IPS-NIHi7 (cell line): ENCODE results near the gene TRAP1.

Experiments used
- DNase-seq: peaks from one replicate; pipeline ENCODE4 v3.0.0; 2012; ENCODE audit warnings: mixed read lengths; ENCODE audit errors: extremely low spot score

The TRAP1 gene

DNA sequence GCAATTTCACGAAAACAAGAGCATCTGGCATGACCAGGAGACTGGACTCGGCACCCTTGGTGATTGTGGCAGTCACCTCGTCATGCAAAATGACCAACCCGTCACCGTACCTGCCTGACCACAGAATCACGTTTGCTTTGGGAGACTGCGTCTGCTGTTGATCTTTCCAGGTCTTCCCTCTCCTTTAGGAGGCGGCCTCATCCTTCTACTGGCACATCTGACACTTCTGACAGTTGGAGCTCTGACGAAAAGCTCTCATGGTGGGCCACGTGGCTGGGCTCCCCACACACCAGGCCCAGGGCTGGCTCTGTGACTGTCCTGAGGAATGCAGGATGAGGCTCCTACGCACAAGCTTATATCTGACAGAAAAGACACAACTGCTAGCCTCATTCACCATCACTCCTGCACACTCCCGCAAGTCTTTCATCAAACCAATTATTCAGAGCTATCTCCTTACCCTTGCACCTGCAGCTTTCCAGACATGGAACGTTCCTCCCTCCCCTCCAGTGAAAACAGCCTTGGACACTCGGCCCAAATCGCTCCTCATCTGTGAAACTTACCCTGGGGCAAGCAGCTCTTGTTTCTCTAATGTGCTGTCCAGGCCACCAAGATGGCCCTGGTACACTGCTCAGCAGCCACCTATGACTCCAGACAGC is 3.6 kb downstream of the TRAP1 start:
- no peak for DNase-seq

DNA sequence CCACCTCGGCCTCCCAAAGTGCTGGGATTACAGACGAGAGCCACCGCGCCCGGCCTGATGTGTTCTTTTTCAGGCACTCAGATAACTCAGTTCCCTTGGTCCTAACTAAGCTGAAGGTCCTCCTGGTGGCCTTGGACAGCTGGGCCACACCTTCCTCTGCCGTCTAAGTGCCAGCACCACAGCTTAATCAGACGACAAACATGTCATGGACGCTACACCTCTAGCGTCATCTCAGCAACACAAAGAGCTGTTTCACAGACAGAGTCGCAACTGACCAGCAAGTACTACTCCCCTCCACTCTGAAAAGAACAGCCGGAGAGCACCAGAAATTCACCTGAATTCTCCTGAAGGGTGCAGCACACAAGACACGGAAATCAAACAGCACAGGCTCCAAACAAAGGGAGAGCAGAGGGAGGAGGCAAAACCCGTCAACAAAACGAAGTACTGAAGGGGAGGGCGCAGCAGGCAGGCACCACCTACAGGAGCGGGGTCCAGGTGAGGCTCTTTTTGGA is 4.4 kb downstream of the TRAP1 start:
- no peak for DNase-seq

DNA sequence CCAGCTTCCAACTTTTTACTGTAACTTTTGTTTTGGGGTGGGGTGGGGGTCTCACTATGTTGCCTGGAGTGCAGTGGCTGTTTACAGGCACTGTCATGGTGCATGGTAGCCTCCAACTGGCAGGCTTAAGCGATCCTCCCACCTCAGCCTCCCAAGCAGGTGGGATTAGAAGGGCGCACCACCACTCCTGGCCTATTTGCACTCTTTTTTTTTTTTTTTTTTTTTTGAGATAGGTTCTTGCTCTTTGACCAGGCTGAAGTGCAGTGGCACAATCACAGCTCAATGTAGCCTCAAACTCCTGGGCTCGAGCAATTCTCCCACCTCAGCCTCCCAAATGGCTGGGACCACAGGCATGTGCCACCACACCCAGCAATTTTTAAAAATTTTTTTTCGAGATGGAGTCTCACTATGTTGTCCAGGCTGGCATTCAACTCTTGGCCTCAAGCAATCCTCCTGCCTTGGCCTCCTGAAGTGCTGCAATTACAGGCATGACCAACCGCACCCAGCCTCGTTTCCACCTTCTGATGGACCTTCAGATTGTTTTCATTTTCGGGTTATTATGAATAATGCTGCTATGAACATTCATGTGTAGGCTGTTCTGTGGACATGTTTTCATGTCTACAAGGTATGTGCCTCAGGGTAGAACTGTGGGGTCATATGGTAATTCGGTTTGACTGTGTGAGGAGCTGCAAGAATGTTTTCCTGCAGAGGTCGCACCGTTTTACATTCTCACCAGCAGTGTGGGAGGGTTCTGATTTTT is 10.9 kb downstream of the TRAP1 start:
- no peak for DNase-seq

DNA sequence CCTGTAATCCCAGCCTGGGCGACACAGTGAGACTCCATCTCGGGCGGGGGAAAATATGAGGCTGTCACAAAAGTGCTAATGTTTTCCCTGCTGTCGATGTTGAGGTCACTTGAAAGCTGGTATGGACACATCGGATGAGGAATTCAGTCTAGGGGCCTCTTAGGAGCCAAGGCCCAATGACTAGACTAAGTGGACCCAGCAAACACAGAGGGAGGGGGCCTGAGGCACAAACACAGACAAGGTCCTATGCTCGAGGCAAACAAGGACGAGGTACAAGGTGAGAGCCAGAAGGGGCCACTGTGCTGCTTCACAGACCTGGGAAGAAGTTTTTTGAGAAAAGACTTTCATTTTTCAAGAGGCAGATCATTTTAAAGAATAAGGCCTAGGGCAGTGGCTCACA is 15.2 kb downstream of the TRAP1 start:
- no peak for DNase-seq

DNA sequence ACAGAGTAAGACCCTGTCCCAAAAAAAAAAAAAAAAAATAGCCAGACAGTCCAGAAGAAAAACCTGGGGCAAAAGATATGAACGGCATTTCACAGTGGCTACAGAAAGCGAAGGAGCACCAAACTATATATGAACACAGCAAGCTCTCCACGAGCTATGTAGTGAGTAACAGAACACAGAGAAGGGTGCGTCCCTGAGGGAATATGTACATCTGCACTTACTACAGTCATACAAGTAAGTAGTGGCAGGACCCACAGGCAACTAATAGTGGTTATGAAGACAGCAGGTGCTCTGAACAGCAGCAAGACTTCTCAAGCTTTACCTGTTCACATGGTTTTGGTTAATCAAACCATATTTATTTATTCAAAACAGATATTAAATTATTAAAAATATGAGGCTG is 15.8 kb downstream of the TRAP1 start:
- DNase-seq: no peak

DNA sequence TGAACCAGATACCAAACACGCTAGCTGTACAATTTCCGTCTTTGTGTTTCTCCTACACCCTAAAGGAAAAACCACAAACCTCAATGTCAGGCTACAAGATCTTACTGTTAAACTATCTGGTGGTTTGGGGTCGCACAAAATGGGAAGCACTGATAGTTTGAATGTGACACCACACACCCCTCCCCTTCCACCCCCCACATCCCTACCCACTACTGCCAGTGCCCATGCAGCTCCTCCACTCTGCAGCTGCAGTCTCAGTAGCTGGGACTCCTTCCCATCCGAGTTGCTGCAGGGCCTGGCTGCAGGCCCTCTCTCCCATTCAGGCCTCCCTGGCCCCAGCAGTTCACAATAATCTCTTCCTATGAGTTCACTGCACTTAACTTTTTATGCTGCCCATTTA is 18.4 kb downstream of the TRAP1 start:
- no peak for DNase-seq

DNA sequence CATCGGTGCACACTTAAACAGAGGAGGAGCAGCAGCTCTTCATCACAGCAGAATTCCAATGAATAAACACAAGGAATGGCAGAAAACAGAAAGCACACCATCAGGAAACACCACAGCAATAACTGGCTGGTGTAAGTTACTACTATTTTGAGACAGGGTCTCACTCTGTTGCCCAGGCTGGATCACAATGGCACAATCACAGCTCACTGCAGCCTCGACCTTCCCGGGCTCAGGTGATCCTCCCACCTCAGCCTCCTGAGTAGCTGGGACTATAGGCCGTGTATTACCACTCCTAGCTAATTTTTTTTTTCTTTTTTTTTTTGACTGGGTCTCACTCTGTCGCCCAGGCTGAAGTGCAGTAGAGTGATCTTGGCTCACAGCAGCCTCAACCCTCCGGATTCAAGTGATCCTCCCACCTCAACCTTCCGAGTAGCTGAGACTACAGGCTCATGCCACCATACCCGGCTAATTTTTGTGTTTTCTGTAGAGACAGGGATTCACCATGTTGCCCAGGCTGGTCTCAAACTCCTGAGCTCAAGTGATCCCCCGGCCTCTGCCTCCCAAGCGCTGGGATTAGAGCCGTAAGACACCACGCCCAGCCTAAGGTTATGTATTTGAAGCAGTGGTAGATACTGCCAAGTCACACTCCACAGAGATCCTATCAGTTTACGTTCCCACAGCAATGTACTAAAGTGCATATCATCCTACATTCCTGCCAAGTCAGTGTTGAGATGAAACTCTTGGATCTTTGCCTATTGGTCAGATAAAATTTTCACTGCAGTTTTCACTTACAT is 20.7 kb downstream of the TRAP1 start:
- no peak for DNase-seq

DNA sequence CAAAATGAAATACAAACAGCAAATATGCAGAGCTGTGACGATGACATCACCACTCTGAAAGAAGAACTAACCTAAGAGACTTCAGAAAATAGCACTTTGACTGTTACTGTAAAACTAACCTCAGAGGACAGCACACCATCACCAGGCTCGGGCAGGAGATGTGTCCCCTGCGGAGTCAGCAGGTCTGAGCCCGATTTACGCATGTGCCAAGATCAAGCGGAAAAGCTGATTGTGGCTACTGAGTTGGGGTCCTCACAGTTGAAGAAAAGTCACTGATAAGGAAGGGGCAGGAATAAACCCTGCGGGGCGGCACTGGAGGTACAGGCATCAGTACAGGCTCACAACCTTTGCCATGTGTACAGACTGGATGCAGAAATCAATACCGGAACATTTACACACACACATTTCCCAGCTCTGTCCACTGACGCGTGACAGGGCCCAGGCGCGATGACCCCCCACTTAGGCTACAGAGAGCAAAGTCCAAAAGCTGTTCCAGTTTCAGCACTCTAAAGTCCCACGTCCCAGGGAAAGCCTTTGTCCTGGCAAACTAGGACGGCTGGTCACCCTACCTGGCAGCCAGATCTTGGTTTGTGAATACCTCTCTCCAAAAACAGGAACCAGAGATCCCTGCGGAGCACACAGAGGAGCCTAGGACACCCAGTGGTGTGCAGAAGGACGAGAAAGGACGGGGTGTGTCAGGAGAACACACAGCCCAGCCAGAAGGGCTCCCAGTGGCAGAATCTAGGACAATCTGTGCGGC is 21.5 kb downstream of the TRAP1 start:
- DNase-seq: no peak

DNA sequence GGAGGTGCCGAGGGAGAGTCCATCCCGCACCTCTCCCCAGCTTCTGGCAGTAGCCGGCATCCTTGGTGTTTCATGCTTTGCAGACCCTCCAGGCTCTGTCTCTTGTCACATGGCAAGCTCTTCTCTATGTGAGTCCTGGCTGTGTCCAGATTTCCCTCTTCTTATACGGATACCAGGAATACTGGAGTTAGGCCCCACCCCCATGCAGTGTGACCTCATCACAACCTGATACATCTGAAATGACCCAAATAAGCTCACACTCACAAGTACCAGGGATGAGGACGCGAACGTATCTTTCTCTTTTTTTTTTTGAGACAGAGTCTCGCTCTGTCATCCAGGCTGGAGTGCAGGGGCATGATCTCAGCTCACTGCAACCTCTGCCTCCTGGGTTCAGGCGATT is 23.3 kb downstream of the TRAP1 start:
- DNase-seq: no peak

DNA sequence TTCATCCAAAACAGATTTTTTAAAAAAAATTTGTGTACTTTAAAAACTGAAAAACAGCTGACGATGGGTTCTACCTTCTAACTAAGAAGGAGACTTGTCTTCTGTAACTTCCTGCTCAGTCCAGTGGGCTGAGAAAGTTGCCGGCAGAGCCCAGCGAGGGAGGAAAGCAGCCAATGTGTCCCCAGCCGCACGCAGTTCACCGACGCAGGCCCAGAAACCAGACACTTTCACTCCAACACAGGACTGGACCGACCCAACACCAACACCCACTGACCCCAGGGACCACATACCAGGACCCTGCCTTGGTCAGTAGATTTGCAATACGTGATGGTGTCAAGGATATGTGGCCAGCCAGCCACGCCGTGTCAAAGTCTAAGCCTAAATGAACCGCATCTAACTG is 25.6 kb downstream of the TRAP1 start:
- no peak for DNase-seq

DNA sequence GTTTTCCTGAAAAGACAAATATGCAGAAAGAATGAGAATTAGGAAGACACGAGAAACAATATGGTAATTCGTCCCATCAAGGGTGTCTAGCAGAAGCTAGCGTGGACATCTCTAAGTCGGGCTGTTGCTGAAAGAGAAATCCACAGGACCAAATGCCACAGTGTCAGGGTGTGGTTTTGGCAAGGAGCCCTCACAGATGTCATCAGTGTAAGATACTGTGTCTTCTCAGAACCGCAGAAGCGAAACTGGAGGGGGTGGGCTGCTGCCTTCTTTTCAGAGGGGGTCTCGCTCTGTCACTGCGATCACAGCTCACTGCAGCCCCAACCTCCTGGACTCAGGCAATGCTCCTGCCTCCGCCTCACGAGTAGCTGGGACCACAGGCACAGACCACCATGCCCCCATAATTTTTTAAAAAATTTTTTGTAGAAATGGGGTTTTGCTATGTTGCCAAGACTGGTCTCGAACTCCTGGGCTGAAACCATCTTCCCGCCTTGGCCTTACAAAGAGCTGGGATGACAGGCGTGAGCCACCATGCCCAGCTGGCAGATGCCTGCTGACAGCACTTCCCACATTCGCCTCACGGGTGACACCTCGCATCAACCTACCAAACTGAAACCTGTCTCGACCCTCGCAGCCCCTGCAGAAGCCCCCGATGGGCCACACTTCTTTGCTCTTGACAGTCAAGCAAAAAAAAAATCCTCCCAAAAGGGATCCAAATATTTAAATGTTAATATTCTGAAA is 26.2 kb downstream of the TRAP1 start:
- DNase-seq: no peak

DNA sequence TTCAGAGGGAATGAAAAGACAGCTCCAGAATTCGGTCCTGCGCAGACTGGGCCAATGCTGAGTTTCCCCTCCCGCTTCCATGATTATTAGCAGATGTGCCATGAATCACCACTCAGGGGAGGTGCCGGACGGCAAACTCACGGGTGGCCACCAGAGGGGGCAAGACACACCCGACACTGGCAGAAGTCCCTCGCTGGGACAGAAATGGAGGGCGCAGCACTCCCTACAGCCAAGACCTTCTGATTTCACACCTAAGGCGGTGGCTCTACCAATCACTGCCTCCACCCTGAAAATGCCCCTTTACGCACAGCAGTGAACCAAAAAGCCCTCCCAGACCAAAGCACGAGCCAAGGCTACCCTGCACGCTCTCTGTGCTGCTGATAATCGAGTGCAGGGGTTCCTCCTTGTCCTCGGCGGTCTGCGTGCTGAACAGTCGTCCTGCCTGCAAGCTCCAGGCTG is 26.8 kb downstream of the TRAP1 start:
- peak; percentile 96 for DNase-seq

DNA sequence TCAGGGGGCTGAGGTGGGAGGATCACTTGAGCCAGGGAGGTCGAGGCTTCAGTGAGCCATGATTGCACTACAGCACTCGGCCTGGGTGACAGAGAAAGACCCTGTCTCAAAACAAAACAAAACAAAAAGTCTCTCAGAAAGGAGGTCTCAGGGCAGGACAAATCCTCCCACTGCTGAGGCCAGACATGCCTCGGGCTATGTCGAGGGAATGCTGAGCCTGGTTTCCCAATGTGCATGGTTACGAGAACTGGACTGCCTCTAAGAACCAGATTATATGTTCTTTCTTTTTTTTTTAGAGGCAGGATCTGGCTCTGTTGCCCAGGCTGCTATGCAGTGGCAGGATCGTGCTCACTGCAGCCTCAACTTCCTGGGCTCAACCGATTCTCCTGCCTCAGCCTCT is 27.6 kb downstream of the TRAP1 start:
- DNase-seq: no peak

DNA sequence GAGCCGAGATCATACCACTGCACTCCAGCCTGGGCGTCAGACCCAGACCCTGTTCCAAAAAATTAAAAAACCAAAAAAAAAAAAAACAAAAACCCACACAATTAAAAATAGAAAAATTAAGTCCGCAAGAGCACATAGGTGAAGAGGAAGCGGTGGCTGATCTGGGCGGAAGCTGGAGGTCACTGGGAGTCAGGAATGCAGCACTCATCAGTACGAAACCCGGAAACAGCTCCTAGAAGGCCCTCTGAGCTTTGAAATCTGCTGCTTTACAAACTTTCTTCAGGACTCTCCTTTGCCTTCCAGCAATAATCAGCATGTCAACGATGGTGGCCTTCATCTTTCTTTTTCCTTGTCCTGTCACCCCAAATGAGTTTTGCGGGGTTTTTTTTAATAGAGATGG is 29.5 kb downstream of the TRAP1 start:
- no peak for DNase-seq

DNA sequence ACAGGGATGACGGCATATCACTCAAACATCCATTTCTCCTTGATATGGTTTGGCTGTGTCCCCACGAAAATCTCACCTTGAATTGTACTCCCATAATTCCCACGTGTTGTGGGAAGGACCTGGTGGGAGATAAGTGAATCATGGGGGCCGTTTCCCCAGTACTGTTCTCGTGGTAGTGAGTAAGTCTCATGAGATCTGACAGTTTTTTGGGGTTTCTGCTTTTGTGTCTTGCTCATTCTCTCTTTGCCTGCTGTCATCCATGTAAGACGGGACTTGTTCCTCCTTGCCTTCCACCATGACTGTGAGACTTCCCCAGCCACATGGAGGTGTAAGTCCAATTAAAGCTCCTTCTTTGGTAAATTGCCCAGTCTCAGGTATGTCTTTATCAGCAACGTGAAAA is 30.3 kb downstream of the TRAP1 start:
- no peak for DNase-seq

DNA sequence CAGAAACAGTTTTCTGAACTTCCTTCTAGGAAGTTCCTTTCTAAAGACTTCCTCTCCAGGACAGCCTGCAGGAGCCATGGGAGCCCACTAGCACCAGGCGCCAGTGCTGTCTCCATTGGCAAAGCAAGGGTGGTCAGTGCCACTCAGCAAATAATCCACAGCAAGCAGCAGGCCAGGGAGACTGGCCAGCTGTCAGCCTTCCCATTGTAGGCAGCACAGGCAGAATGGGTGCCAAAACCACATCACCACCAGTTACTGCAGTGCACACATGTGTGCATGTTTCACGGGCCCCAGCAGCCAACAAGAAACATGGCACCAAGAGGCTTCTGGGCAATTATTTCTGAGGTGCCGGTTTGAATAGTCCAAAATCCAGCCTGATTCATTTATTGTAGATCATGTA is 36.1 kb downstream of the TRAP1 start:
- no peak for DNase-seq

DNA sequence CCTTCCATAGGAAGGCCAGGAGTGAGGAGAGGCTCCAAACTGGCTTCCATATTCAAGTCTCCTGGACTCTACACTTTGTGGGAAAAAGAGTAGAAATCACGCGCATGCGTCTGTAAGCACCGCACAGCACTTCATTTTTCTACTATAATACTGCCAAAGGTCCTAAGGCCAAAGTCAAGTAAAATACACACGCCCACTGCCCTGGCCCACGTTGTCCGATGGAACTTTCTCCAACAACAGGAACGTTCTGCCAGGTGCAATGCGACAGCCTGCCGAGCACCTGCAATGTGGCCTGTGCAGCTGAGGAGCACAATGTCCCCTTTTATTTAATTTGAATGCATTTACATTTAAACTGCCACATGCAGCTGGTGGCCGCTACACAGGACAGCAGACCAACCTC is 39.3 kb downstream of the TRAP1 start:
- no peak for DNase-seq

DNA sequence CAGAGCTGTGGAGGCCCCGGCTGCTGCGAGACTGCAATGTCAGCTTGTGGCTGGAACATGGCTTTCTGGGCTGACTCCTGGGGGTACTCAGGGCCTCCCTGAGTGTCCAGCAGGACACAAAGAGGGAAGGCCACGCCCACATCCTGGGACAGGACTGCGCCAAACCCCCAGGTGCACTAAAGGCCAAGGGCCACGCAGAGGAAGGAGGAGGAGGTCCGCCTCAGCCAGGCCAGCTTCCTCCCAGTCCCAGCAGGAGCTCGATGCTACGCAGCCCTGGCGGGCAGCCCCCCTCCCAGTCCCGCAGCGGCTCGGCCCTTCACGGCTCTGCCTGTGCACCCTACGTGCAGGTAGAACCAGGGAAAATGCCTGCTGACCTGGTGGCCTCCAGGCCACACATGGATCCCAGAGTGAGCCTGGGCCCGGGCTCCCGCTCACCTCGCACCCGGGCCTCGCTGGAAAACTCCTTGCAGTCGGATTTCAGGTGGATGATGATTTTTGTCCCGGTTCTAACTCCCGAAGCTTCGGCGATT is 41.7 kb downstream of the TRAP1 start:
- DNase-seq: no peak

DNA sequence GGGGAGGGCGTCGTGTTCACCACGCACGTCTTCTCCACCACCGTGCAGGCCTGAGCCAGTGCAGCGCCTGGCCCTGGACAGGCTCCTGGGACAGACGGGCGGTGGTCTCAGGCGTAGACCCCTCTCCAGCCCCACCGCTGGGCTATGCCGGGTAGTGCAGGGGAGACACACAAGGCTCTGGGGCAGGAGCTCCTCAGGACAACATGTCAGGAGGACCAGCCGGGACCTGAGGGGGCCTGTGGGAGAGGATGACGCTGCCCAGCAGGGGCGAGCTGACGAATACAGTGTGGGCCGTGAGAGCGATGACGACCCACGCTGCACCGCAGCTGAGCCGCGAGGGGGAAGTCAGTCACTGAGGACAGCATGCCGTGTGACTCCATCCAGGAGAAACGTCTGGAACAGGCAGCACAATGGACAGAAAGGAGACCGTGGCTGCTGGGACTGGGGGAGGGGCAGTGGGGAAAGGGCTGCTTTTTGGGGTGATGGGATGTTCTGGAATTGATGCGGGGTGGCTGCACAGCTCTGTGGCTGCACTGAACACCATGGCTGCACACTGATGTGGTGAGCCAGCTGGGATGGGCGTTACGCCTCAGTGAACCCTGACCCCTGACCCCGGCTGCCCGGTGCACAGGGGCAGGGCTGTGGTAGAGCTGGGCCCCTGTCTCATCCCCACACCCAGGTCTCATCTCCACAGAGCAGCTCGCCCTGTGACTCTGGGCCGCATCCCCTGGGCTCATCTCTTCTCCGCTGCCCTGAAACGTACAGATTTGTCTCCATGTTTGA is 42.6 kb downstream of the TRAP1 start:
- no peak for DNase-seq
